NOMO-1 (cell line): ENCODE data around the gene FBXO40.
A peak's percentile ranks its signal among the peaks of the same experiment; 100 is the strongest.

Source experiments
- DNase-seq, 2 experiments: peaks; one replicate each; lab custom pipeline; 2025; ENCODE audit not compliant: unreplicated experiment in 2 of 2; lab: John Stamatoyannopoulos, UW

The FBXO40 gene

GRCh38 chr3:121606106-121606505 is 12.9 kb downstream of the FBXO40 start:
- no peak for DNase-seq

DNA sequence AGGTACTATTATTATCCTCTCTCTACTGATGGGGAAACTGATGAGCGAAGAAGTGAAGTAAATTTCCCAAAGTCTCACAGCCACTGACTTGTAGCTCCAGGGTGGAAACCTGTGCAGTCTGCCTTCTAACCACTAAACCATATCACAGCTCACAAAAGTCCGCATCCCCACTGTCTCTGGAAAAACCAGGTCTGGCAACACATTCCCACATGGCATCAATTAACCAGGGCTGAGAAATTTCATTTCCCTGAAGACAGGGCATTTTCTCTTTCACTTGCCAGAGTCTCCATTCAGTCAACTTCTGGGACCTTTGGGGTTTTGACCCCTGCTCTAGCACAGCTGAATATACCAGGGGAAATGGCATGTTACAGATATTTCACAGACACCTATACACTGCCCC is 26.5 kb downstream of the FBXO40 start:
- no peak for DNase-seq

- DNase-seq: no peak
Observed at GRCh38 chr3:121621491-121621890, 28.3 kb downstream of the FBXO40 start.

DNA sequence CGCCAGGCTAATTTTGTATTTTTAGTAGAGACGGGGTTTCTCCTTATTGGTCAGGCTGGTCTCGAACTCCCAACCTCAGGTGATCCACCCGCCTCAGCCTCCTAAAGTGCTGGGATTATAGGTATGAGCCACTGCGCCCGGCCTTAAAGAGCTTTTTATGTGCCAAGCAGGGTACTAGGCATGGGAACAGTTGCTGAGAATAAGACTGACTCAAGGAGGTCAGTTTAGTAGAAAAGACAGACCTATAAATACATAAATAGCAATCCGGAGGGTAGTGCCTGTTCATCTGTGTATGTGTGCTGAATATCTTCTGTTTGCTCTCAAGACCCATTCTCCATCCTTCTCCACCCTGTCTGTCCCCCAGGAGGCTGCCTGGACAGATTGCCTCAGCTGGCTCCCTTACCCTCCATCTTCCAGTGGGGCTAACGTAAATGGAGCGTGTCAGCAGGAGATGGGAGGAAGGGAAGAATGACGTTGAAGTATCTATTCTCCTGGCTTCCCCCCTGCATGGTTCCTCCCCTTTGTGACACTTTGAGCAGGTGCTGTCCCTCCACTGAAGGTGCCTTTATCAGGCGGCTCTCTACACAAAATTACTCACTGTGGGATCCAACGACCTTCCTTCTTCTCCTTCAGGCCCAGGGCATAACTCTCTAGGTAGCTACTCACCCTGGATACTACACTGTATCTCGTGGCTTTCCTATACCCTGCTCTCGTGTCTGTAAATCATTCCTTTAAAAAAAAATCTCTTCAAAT is 31.1 kb downstream of the FBXO40 start:
- no peak for DNase-seq

- no peak for DNase-seq
Observed at GRCh38 chr3:121626495-121626894, 33.3 kb downstream of the FBXO40 start.

- DNase-seq: no peak
Observed at GRCh38 chr3:121627211-121627610, 34.0 kb downstream of the FBXO40 start.

GRCh38 chr3:121627622-121628021 is 34.4 kb downstream of the FBXO40 start:
- DNase-seq: no peak

GRCh38 chr3:121629601-121630000 is 36.4 kb downstream of the FBXO40 start:
- DNase-seq: no peak

- no peak for DNase-seq
Observed at GRCh38 chr3:121630355-121630754, 37.2 kb downstream of the FBXO40 start.

GRCh38 chr3:121637922-121638321 is 44.7 kb downstream of the FBXO40 start:
- no peak for DNase-seq

DNA sequence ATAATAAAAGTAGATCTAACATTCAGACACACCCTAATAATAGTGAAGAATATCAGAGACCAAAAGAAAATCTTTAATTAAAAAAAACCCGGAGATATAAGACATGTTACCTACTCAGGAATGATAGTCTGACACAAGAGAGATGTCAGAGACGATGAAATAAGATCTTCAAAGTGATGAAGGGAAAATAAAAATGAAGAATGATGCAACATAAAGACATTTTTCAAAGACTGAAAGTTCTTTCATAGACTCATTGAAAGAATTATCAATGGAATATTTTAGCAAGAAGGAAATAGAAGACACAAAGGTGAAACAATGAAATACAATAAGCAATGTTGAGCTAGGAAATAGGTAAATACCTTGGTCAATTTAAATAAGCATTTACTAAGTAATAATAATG is 47.9 kb downstream of the FBXO40 start:
- DNase-seq: no peak

- DNase-seq: no peak
Observed at GRCh38 chr3:121642601-121643314, 49.6 kb downstream of the FBXO40 start.

DNA sequence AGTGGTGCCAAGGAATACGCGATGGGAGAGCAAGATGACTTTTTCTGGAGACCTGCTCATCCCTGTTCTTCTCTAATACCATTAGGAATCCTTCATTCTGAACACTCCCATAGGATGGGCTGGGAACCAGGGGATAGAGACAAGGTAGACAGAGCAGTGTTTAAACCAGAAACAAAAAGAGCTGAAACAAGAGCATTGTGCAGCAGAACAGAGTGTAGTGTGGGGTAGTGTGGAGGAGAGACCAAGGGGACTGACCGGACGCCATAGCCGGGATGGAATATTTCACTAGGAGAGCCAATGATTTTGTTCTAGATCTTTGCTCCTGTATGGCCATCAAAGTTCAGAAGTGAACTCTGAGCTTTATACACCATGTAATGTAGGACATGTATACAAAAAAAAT is 51.9 kb downstream of the FBXO40 start:
- DNase-seq: no peak

- DNase-seq: no peak
Observed at GRCh38 chr3:121648219-121648958, 55.2 kb downstream of the FBXO40 start.

DNA sequence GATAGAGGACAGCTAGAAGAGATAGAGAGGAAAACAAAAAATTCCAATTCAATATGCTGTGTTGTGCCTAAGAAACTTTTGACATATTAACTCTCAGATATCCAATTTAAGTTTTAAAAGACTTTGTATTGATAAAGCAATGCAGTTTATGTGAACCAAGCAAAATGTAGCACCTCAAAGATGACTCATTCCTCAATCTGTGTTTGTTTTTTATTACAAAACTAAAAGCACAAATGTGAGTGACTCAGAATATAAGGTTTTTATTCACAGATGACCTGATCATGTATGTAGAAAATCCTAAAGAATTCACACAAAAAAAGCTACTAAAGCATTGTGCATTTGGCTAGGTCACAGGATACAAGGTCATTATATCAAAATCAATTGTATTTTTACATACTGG is 56.5 kb downstream of the FBXO40 start:
- DNase-seq: no peak

DNA sequence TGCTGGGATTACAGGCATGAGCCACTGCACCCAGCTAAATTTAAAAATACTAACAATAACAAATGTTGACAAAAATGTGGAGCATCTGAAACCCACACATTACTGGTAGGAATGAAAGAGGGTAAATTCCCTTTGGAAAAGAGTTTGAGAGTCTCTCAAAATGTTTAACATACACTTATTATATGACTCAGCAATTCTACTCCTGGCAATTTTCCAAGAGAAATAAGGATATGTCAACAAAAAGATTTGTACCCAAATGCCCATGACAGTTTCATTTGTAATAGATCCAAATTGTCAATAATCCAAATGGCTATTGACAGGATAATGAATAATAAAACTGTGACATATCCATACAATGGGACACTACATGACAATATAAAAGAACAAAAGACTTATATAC is 58.5 kb downstream of the FBXO40 start:
- no peak for DNase-seq

- no peak for DNase-seq
Observed at GRCh38 chr3:121654493-121655385, 61.6 kb downstream of the FBXO40 start.

GRCh38 chr3:121658716-121659435 is 65.7 kb downstream of the FBXO40 start:
- DNase-seq: no peak

DNA sequence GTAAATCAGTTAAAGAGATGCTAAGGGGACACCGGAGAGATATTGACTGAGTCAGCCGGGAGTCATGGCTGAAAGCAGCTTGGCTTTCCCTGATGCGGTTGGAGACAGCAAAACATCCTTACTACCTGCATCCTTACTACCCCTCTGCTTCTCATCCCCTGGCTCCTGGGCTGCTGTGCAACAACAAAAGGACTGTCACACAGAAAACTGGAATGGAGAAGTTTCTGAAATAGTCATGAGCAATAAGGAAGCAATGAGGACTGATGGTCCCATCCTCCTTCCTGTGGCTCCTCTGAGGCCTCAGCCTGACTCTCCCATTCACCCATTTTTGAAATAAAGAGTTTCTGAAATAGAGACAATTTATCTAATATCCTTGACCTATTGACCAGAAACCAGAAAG is 66.4 kb downstream of the FBXO40 start:
- peak in 1 of 2 experiments; percentile 10 for DNase-seq
